ENCODE data around the gene SLC7A14.
"Not testable (repeated sequence)": the region's sequence is repeated elsewhere in the genome, so short reads cannot be mapped to it uniquely, and the experiment has no call there.

SLC7A14 gene

GRCh38 chr3:170589113-170589512, 3.2 kb upstream of the SLC7A14 start:
- DNase-seq: no peak

- no peak for DNase-seq
Observed at GRCh38 chr3:170585008-170585936, 603 bp downstream of the SLC7A14 start.

- peak; percentile 37 for DNase-seq
Observed at GRCh38 chr3:170584585-170585007, 1.3 kb downstream of the SLC7A14 start.

- DNase-seq: no peak
Observed at GRCh38 chr3:170579646-170580045, 6.2 kb downstream of the SLC7A14 start.

- DNase-seq: no peak
Observed at GRCh38 chr3:170572665-170573253, 13.1 kb downstream of the SLC7A14 start.

GRCh38 chr3:170567598-170567997, 18.3 kb downstream of the SLC7A14 start:
- not testable (repeated sequence) for DNase-seq

GRCh38 chr3:170566413-170566812, 19.5 kb downstream of the SLC7A14 start:
- DNase-seq: no peak

GRCh38 chr3:170565495-170565894, 20.4 kb downstream of the SLC7A14 start:
- no peak for DNase-seq

GRCh38 chr3:170564664-170565063, 21.2 kb downstream of the SLC7A14 start:
- DNase-seq: no peak

GRCh38 chr3:170563712-170564423, 22.0 kb downstream of the SLC7A14 start:
- DNase-seq: peak; percentile 57

GRCh38 chr3:170562080-170562479, 23.8 kb downstream of the SLC7A14 start:
- DNase-seq: no peak

- DNase-seq: peak; percentile 20
Observed at GRCh38 chr3:170560717-170561382, 25.0 kb downstream of the SLC7A14 start.

GRCh38 chr3:170560296-170560695, 25.6 kb downstream of the SLC7A14 start:
- DNase-seq: no peak

- DNase-seq: no peak
Observed at GRCh38 chr3:170558427-170558826, 27.4 kb downstream of the SLC7A14 start.

GRCh38 chr3:170555329-170555728, 30.5 kb downstream of the SLC7A14 start:
- no peak for DNase-seq

- DNase-seq: peak; percentile 29
Observed at GRCh38 chr3:170553788-170554757, 31.8 kb downstream of the SLC7A14 start.

GRCh38 chr3:170551252-170551651, 34.6 kb downstream of the SLC7A14 start:
- DNase-seq: no peak

GRCh38 chr3:170542704-170543103, 43.2 kb downstream of the SLC7A14 start:
- no peak for DNase-seq

GRCh38 chr3:170539897-170540296, 46.0 kb downstream of the SLC7A14 start:
- no peak for DNase-seq

- DNase-seq: no peak
Observed at GRCh38 chr3:170536712-170537111, 49.2 kb downstream of the SLC7A14 start.

- DNase-seq: peak; percentile 29
Observed at GRCh38 chr3:170534227-170534626, 51.6 kb downstream of the SLC7A14 start.

GRCh38 chr3:170532573-170532972, 53.3 kb downstream of the SLC7A14 start:
- DNase-seq: peak; percentile 87

Data from NCI-H510A treated with DMSO at 0.1 percent for 48 hours (cell line).